HG03039 (cell line): ENCODE results near the gene RND1.

ENCODE experiments used
- ATAC-seq: cut with Tn5 transposase; IDR thresholded peaks from one replicate; pipeline ENCODE4 v1.9.1; 2021; ENCODE audit warnings: mild to moderate bottlenecking, moderate library complexity; ENCODE audit not compliant: unreplicated experiment

Gene RND1

DNA sequence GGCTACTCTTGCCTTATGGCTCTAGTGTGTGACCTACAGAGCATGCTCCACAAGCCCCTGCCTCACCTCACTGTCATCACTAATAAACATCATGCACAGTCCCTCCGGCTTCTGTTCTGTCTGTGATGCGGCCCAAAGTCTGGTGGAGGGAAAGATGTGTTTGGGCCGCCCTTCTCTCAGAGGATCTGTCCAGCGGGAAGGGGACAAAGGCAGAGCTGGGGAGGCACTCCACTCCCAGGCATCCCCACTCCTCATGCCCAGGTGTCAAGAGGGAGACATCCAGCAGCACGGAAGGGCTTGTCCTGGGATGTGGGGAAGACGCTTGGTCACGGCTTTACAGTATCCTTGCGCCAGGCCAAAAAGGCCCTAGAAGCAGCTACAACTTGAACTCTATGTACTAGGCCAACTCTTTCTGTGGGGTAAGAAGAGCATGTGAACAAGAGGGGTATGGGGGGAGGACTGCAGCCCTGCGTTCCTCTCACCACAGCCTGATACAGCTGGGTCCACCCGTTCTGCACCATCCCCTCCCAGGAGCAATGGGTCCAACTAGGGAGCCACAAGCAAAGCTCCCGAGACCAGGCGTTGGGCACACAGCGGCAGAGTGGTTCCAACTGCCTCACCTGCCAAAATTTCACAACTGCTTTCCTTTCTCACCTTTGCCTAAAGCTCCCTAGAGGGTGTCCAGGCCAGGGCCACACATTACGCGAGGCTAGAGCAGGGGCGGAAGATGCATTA, 36.7 kb downstream of the RND1 start:
- ATAC-seq, result no peak

DNA sequence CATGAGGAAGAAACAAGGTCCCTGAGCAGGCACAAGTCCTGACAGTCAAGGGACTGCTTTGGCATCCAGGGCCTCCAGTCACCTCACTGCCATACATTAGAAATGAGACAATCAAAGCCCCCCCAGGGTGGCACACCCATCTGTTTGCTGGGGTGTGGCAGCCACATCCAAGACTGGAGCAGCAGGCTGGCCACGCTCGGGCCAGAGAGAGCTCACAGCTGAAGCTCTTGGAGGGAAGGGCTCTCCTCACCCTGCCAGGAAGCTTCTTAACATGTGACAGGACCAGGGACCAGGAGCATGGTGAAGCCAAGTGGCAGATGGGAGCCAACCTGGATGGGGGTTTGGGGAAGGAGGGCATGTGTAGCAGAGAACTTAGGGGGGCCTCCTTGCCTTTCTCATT, 37.4 kb downstream of the RND1 start:
- no peak for ATAC-seq

DNA sequence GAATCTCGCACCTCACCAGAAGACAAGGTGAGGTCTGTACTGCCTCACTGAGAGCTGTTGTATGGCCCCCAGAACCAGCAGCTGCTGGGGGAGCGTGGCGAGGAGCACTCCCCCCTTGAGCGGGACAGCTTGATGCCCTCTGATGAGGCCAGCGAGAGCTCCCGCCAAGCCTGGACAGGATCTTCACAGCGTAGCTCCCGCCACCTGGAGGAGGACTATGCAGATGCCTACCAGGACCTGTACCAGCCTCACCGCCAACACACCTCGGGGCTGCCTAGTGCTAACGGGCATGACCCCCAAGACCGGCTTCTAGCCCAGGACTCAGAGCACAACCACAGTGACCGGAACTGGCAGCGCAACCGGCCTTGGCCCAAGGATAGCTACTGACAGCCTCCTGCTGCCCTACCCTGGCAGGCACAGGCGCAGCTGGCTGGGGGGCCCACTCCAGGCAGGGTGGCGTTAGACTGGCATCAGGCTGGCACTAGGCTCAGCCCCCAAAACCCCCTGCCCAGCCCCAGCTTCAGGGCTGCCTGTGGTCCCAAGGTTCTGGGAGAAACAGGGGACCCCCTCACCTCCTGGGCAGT, 38.1 kb downstream of the RND1 start:
- no peak for ATAC-seq

DNA sequence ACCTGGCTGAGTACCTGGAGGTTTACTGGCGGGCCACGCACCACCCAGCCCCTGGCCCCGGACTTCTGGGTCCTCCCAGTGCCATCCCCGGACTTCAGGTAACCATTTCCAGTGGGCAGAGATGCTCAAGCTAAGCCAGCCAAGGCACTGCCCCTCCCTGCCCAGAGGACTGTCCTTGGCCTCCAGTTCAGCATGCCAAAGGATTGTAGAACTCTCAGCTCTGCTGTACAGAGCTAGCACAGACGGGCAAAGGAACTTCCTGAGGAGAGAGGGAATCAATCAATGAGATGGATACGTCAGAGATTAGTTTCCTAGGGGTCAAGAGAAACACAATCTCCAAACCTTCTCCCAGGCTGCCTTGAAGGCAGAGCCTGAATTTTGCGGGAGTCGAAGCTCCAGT, 38.6 kb downstream of the RND1 start:
- ATAC-seq, result no peak

DNA sequence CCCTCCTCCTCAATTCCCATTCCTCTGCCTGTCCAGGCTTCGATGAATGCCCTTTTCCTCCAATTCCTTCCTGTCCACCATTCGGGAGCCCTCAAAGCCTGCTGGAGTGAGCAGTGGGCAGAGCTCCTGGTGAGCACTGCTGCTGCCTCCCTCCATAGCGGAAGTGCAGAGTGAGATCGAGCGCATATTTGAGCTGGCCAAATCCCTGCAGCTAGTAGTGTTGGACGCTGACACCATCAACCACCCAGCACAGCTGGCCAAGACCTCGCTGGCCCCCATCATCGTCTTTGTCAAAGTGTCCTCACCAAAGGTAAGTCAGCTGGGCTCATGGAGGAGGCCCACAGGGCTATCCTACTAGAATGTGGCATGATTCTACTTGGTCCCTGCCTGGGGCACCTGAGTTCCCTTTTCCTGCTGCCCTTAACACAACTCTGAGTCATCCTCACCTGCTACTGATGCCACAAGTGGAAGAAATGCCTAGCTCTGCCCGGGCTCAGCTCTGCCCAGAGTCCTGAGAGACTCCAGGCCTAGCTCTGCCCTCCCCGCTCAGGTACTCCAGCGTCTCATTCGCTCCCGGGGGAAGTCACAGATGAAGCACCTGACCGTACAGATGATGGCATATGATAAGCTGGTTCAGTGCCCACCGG, 39.3 kb downstream of the RND1 start:
- ATAC-seq, result no peak

DNA sequence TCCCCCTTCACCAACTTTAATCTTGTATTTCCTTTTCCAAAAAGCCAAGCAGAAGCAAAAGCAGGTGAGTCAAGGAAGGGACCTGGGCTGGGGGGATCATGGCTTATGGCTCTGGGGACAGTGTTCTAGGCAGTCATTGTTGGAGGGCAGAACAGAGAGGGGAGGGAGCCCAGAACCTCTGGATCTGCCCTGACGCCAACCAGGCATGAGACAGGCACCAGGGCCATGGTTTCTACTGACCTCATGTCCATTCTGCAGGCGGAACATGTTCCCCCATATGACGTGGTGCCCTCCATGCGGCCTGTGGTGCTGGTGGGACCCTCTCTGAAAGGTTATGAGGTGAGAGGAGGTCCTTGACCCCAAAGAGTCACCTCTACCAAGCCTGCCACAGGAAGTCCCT, 40.8 kb downstream of the RND1 start:
- ATAC-seq, result no peak

DNA sequence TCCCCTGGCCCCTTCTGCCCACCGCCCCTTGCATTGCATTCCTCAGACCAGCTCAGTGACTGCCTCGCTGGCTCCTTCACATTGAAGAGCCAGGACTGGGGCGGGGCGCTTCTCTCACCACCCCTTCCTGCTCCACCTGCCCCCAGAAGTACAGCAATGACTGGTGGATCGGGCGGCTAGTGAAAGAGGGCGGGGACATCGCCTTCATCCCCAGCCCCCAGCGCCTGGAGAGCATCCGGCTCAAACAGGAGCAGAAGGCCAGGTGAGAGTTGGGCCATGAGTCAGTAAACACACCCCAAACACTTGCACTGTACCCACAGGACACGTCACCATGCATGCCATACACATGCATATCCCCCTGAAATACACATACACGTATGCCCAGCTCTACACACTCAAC, 41.6 kb downstream of the RND1 start:
- no peak for ATAC-seq

DNA sequence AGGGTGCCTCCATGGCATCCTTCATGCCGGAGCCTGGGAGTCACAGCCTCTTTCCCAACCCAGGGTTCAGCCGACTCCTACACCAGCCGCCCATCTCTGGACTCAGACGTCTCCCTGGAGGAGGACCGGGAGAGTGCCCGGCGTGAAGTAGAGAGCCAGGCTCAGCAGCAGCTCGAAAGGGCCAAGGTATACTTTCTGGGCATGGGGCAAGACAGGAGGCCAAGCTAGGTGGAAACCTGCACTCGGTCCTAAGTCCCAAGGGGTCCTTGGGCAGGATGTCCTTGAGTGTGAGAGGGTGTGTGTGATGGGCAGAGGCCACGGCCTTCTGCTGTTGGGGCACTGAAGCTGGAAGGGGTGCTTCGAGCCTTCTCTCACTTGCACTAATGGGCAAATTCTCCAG, 42.4 kb downstream of the RND1 start:
- no peak for ATAC-seq

DNA sequence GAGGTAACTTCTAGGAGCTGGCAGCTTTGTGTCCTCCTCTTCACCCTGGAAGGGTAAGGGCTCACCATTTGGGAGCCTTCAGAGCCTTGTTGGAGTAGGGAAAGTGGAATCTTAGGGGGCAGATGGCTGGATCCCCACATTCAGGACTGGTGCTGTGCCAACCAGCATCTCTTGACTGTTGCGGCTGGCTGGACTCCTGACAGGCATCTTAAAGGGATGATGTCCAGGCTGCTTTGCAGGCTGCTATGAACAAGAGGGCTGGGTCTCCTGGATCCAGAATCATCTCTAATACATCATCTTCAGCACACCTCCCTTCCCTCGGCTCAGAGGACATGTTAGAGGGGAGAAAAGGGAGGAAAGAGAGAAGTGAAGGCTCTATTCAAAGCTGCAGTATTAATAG, 43.0 kb downstream of the RND1 start:
- no peak for ATAC-seq

DNA sequence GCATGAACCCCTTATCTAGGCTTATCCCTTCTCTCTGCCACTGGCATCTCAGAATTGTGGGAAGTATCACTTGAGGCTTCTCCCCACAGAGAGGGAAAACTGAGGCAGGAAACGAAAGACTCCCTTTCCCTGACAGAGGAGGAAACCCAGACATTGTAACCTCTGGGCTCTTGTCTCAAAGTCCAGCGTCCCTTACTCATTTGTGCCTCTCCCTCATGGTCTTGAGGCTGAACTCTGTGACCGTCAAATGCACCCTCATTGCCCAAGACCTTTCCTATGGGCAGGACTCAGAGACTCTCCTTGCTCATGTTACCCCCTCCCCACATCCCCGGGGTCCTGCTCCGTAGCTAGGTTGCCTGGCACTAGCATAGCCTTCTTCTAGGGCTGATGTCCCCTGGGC, 43.5 kb downstream of the RND1 start:
- ATAC-seq, result no peak

DNA sequence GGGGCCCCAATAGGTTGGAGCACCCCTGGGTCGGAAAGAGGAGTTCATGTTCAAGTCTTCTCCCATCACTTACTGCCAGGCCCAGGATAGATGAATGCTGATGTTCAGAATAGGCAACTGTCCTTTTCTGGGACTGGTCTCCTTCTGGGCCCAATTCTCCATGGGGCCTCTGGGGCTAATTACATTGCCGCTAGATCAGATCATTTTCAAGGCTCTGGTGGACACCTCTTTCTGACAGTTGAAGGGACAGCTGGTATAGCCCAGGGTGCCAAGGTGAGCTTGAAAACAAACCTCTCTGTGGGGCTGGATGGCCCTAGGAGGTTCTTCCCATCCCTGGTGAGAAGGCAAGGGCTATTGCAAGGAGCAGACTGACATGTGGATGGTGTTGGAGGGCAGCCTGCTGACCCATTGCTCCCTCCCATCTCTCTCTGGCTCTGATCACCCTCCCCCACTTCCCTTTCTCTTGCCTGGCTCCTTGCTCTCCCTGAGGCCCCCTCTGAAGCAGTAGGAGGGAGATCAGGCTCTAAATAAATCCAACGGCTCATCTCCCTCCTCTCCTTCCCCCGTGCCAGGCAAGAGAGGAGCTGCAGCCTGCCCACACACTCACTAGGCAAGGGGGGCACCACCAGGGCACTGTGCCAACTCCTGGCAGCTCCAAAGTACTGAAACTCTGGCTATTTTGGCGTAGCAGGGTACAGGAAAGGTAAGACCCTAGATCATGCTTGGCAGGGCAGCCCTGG, 45.5 kb downstream of the RND1 start:
- ATAC-seq, result no peak

DNA sequence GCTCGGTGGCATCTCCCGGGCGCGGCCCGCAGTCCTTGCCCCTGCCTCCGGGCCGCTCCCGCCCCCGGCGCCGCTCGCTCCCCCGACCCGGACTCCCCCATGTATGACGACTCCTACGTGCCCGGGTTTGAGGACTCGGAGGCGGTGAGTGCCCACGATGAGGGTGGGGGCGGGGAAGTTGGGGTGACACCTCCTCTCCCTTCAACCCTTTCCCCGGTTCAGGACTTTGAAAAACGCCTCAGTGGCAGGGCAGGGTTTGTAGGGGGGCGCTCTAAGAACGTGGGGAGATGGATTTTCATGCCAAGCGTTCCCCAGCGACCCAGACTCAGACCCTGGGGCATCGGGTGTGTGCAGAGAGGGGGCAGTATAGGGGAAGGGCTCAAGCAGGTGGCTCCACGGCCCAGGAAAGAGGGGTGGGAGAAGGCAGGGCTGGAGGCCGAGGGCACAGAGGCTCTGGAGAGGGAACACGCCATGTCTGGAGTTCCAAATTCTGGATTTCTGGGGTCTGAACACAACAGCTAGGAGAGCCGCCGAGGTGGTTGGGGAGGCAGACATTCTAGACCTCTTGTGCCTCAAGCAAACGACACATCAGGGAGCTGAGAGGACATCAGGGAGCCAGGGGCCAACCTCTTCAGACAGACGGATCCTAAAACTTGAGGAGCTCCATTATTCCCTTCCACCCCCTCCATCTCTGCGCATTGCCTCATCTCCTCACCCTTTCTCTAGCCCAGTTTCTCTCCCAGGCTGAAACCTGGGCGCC, 46.7 kb downstream of the RND1 start:
- ATAC-seq, result no peak

DNA sequence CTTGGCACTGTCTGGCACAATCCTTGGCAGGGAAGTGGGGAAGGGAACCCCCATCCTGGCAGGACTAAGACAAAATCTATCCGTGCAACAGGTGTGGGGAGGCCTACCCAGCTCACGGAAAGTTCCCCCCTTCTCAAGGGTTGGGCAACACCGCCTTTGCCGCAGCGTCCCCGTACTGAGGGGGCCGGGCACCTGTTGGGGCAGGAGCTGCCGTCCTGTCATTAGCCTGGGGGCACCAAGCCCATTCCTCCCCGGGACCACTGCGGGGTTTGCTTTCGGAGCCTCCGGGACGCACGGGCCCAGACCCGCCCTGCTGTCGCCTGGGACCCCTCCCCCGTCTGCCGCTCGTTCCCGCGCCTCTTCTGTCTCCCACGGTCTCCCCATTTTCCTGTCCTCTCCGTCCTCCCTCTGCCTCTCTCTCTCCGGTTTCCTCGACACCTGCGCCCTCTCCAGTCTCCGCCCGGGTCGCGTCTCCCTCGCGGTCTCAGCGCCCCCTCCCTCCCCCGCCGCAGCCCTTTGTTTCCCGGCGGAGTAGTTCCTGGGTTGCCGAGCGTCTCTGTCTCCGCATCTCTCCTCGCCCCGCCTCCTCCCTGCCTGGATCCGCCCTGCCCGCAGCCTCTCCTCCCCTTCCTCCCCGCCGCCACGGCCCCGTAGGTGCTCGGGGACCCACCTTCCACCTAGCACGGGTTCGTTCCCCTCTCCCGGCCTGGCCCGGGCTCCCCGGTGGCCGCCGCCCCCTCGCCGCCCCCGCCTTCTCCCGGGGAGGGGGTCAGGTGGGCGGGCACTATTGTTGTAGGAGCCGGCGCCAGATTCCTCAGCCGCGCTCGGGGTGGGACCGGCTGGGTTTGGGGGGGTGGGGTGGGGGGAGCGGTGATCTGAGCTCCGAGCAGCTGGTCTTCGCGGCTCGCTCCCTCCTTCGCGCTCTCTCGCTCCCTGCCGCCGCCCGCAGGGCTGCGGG, 47.5 kb downstream of the RND1 start, which contains the start of gene CACNB3:
CACNB3 (plus strand) TSS at position 624 of the 958 bp plus-strand sequence. CDS start 434 bp downstream, outside the sequence.
- ATAC-seq, result no peak

DNA sequence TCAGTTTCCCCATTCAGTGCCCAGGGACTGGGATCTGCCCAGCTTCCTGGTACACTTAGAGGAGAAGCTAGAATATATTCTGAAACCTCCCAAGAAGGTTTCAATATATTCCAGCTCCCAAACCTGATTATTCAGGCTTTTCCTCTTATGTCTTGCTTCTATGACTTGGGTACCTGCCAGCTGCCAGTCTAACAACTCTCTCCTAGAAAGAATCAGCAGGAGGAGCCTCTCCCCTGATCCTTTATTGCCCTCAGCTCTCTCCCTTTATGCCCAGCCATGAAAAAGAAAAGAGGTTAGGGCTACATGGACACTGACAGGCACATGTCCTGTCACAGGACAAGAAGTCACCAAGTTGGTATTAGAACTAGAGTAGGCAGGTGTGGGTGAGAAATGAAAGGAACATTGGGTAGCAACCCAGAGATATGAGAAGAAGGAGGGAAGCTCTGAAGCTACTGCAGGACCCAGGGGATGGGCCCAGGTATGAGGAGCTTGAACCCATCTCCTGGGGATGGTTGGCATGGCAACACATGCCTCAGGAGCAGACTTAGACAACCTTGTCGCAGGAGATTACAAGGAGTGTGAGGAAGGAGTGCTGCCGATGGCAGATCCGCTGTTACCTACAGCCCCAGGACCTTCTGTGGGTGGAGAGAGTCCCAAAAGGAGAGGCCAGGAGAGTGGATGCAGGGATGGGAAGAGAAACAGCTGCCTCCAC, 49.4 kb downstream of the RND1 start:
- no peak for ATAC-seq

DNA sequence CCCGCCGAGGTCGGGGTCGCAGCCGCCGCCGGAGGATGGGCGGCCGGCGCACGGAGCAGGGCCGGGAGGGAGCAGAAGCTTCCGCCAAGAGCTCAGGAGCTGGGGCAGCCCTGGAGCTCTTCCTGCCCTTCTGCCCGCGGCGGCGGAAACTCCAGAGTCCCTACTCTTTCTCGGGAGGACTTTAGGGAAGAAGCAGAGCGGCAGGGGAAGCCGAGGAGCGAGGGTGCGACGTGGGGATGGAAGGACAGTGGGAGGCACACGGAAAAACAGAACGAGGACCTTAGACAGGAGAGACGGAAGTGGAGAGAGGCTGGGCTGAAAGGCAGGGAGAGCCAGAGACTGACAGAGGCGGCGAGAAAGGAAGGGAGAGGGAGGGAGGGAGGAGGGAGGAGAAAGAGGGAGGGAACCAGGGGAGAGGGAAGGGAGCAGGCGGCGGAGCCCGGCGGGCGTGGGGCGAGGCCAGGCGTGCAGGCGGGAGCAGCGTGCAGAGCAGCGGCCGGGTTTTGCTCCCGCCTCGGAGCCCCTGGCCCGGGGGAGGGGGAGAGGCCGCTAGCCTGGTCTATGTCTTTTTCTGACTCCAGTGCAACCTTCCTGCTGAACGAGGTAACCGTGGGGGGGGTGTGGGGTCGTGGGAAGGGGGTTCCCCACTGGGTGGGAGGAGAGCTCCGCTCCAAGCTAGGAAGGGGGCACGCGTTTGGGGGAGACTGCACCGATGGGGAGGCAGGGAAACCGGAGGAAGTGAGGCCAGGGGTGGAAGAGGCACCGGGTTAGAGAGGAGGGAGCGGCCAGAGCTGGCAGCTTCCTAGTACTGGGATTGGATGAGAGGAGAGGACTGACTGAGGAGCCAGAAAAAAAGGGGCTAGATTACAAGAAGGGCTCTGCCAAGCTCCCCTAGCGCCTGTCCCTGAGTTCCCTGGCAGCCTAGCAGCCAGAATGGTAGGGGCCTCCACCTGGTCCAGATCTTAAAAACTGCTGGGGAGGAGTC, 50.3 kb downstream of the RND1 start:
- ATAC-seq, result no peak

DNA sequence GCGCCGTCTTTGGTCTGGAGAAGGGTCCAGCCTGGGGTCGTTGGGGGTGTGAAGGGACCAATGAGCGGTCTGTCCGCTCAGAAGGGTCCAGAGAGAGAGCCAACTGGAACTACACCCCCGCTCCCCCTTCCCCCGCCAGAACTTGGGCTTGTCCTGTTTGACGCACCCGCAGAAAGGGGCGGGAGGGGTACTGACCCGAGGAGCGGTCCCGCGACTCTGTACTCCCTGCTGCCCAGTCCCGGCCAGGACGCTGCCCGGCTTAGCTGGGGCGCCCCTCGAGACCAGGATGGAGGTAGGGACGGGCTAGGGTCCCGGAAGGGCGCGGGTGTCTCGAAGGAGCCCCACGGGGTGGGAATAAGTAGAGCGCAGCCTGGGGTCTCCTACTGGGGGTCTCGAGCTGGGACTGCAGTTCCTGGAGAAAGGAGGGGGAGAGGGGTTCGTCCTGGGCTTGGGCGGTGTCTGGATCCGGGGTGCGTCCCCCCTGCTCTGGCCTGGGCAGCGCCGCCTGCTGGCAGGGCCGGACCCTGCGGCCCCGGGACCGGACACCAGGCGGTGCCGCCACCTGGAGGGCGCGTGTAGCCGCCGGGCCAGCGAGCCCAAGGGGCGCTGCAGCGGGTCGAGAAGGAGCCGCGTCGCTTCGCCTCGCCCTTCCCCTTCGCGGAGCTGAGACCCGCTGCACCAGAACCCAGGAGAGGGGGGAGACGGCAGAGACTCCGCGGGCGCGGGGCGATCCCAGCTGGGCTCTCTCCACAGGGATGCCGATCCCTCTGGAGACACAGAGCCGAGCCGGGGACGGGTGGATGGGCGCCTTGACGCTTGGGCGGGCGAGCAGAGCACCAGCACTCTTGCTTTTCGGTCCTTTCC, 51.2 kb downstream of the RND1 start:
- peak; percentile 67 for ATAC-seq
